Inferior parietal cortex (tissue), 1 donor: Measurements from ENCODE around the gene TFAP2A.

ENCODE experiments used
- DNase-seq: peaks from one replicate; pipeline ENCODE4 v3.0.0-alpha.2; 2016; ENCODE audit errors: extremely low spot score

TFAP2A gene

DNA sequence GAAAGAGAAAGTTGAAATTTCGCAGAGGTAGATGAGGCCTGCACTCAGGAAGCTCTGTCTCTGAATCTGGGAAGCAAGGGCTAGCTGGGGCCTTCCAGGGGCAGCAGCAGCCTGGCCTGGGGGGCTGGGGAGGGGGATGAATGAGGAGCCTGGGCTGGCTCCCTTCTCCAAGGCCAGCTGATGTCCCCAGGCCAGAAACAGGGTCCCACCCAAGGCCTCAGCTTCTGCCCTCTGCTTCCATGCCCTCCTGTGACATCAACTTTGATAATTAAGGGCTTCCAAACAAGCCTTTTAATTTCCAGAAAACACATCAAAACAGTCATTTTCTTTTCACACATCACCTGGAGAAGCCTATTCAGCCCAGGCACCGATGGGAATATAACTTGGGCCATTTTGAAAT lies 15.4 kb downstream of the TFAP2A start:
- no peak for DNase-seq

- no peak for DNase-seq
Measured at GRCh38 chr6:10398446-10399218, 16.2 kb downstream of the TFAP2A start.

DNA sequence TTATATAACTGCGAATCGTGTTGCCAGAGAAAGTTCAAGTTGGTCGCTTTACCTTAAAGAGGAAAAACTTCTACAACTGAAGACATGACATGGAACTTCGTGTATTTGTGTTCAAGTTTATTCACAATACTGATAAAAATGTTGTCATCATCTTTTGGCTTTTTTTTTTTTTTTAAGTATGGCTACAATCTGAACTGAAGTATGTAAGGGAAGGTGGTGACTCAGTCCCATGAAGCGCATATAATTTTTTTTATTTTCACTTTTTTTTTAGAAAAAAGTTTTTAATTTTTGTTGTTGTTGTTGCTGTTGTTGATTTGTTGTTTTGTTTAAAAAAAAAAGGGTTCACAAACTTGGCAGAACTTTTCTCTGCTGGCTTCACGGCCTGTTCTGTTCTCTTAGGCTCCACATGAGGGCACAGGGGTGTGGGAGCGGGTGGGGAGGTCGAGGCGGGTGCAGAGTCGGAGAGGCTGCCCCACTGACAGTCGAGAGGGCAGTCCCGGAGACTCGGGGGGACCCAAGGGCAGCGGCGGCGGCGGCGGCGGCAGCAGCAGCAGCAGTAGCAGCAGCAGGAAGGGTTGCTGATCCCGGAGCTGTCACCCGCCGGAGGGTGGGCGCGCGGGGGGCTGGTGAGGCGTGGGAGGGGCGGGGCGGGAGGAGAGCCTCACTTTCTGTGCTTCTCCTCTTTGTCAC lies 17.0 kb downstream of the TFAP2A start:
- no peak for DNase-seq

- DNase-seq, result no peak
Measured at GRCh38 chr6:10396785-10397184, 18.1 kb downstream of the TFAP2A start.

DNA sequence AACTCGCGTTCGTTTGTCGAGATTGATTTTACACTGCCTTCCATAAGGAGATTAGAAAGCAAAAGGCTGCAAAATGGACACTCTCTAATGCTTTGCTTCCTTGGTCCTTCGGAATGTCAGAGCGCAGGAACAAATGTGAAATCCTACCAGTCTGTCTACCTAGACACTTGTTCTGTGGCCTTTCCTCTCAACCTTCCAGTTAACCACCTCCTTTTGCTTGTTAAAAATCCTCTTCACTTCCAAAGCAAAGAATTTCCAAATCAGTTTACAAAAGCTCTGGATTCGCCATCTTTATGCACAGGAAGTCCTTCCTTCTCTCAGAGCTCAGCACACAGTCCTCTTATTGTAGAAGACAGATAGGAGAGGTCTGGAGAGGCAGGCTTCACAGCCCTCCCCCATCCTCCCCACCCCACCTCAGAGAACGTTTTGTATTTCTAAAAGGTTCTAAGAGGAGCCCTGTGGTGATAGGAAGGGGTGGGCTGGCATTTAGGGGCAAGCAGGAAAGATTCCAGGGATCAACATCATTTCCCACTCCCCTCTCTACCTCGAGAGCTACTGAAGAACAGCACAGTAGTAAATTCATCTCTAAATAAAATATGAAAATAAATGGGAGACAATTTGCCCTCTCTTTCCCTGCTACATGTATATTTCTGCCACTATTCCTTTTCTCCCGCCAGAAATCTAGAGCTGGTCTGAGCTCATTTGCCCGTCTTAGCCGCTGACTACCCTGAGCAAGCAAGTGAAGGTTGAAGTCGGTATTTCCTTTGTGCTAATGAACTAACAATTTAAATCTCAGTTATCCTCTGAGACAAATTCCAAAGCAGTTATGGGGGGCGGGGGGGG lies 18.9 kb downstream of the TFAP2A start:
- no peak for DNase-seq

GRCh38 chr6:10395171-10395703 lies 19.6 kb downstream of the TFAP2A start:
- DNase-seq, result no peak

GRCh38 chr6:10393544-10394225 lies 21.2 kb downstream of the TFAP2A start:
- no peak for DNase-seq

- DNase-seq, result no peak
Measured at GRCh38 chr6:10391799-10392198, 23.1 kb downstream of the TFAP2A start.

DNA sequence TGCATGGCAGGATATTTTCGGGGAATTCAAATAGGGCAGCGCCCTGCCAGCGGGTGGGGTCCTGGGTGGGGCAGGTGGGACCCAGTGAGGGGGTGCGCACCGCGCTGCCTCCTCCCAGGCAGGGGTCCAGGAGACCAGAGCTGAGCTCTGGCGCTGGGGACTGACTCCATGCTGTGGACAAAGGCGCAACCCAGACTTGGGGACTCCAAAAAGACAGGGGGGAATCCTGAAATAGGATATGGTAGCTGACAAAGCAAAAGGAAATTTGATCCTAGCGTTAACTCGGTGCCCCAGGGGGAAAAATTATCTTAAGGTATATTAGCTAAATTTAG lies 23.6 kb downstream of the TFAP2A start:
- DNase-seq, result no peak

- no peak for DNase-seq
Measured at GRCh38 chr6:10390495-10391298, 24.2 kb downstream of the TFAP2A start.

DNA sequence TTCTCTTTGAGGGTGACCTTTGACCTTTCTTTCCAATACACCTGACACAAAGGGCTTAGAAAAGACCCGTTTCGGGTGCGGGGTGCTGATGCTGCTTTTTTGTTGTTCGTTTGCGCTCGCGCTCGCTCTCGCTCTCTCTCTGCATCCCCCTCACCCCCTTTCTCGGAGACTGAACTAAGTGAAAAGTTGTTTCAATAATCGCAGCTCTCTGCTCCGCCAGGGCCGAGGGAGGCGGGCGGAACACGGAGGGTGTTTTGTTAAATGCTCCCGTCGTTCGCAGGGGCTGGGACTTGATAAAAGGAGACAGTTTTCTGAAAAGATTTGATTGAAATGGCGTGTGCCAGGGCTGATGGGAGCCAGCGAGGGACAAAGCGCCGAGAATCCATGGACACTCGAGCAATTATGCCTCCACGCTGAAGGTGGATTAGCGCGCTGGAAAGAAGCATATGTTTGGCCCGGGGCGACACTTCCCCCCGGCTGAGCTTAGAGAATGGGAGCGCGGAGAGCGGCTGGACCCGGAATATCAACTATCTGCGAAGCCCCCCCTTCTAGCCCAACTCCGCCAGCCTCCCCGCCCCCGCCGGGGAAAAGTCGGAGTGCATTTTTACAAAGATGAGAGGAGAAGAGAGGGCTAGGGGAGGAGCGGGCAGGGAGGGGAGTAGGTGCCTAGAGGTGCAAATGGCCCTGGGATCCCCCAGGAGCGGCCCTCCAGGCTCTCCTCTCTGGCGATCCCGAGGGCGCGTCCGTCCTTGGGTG lies 25.0 kb downstream of the TFAP2A start:
- DNase-seq, result no peak

- DNase-seq, result no peak
Measured at GRCh38 chr6:10386756-10387654, 27.9 kb downstream of the TFAP2A start.

DNA sequence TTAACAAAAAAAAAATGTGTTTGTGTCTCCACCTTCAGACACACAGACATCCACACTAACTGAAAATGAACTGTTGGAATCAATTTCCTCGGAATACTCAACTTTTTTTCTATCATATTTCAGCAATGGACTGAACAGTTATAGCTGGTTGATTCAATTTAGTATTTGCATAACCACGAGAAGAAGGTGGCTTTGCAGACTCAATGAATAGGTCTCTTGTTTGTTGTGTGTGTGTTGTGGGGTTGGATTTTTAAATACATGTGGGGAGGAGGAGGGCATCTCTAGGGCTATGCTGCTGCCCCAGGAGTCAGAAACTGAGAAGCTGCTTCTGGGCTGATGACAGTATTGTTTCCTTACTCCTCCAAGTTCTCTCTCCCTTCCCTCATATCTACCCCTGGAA lies 28.7 kb downstream of the TFAP2A start:
- no peak for DNase-seq

GRCh38 chr6:10385524-10386132 lies 29.2 kb downstream of the TFAP2A start:
- no peak for DNase-seq

- no peak for DNase-seq
Measured at GRCh38 chr6:10384610-10385523, 30.0 kb downstream of the TFAP2A start.

DNA sequence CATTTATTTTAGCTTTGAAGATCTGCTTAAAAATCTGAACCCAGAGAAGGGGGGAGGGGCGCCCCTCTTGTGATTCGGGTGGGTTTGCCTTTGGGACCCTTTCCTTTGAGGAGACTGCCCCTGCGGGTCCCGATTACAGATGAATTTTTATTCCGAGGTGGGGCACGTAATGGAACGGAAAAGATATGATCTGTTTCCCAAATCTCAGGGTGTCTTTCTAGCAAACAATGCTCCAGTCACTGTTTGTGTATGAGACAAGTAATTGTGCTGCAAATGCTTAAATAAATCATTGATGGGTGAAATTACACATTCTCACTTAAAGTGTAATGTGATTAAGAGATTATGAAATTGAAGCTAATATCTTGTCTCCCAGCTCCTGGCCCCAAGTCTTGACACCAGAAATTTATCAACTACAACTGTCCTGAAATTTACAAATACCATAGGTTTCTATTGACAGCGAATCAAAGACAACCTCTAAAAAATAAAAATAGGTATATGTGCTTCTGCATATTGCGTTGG lies 30.7 kb downstream of the TFAP2A start:
- DNase-seq, result no peak

DNA sequence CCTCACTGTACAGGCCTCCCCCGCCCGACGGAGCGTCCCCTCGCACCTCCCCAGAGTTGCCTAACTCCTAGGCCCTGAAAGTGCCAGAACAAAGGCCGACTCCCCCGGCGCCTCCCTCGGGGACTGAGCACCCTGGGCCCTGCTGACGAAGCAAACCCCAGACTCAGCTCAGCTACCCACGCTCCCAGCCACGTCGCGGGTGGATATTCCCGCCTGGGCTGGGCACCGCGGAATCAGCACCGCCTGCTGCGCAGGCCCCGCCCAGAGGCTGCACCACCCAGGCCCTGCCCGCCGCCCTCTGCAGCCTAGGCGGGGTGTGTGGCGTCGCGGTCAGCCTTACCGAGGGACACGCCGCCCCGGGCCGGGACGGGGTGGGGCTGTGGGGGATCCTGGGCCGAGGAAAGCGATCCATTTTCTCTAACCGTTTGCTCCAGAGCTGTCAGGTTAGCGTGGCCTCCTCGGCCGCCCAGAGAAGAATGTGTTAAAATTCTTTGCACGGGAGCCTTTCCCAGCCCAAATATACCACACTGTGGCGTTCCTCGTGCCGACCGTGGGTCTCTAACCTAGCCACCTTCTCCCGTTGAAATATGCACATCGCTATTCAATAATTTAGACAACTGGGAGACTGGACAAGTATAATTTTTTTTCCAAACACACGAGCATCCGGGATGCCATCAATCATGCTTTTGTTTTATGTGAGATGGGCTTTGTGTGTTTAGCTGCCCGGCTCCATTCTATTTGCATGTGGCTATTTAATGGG lies 31.4 kb downstream of the TFAP2A start:
- DNase-seq, result no peak
